Osteocyte (in vitro differentiated cells): Measurements from ENCODE around the gene AANAT. TPM values are rescaled to one million over a fixed set of nuclear protein-coding genes. Genes with fewer than 3 reads are reported as not detected.
A peak's percentile ranks its signal among the peaks of the same experiment; 100 is the strongest.

Experiments used
- DNase-seq: peaks from one replicate; pipeline ENCODE4 v3.0.0; 2021; ENCODE audit warnings: mixed read lengths; ENCODE audit not compliant: unreplicated experiment; ENCODE audit errors: extremely low spot score
- H3K27ac Mint-ChIP-seq: one replicate; pipeline ENCODE4 v1.8.0; 2021; ENCODE audit warnings: mild to moderate bottlenecking, mixed read lengths; ENCODE audit not compliant: unreplicated experiment
- H3K27me3 Mint-ChIP-seq: one replicate; pipeline ENCODE4 v1.8.0; 2021; ENCODE audit warnings: mixed read lengths; ENCODE audit not compliant: unreplicated experiment
- H3K36me3 Mint-ChIP-seq: one replicate; pipeline ENCODE4 v1.8.0; 2021; ENCODE audit warnings: mixed read lengths; ENCODE audit not compliant: unreplicated experiment
- H3K4me1 Mint-ChIP-seq: one replicate; pipeline ENCODE4 v1.8.0; 2021; ENCODE audit warnings: mixed read lengths; ENCODE audit not compliant: unreplicated experiment
- H3K4me3 Mint-ChIP-seq: one replicate; pipeline ENCODE4 v1.8.0; 2021; ENCODE audit warnings: mild to moderate bottlenecking, moderate library complexity, mixed read lengths; ENCODE audit not compliant: unreplicated experiment
- H3K9me3 Mint-ChIP-seq: one replicate; pipeline ENCODE4 v1.8.0; 2021; ENCODE audit warnings: mixed read lengths; ENCODE audit not compliant: unreplicated experiment
- CTCF ChIP-seq: fragments of 200-600 bp; sonication (generic); IDR thresholded peaks from 2 replicates; pipeline ENCODE4 v1.5.0; 2021; ENCODE audit warnings: antibody characterized with exemption, mild to moderate bottlenecking, moderate library complexity
- total RNA-seq: library from RNA; stranded (reverse); gene quantifications from 2 replicates; pipeline ENCODE4 v1.2.1, GENCODE V29; 2021

The AANAT gene
- total RNA-seq, 1 donor from 2014 or later = not detected

GRCh38 chr17:76452660-76453430 is 14.6 kb upstream of the AANAT start, which contains the start of gene UBE2O:
TSS of gene UBE2O (minus strand) at chr17:76453152. CDS start at chr17:76453141, 11 bp downstream.
- peak within 1 kb of the TSS; percentile 83 for H3K4me3 Mint-ChIP-seq
- H3K9me3 Mint-ChIP-seq = no peaks in the 10 kb centered on the region
- H3K4me1 Mint-ChIP-seq = peaks cover 33% of the 10 kb centered on the region
- DNase-seq = peak; percentile 96
- no peaks in the 10 kb centered on the region for H3K36me3 Mint-ChIP-seq
- H3K27me3 Mint-ChIP-seq = no peaks in the 10 kb centered on the region
- TF ChIP-seq CTCF = peak; percentile 60
- H3K27ac Mint-ChIP-seq = peak within 1 kb of the TSS; percentile 81

GRCh38 chr17:76453431-76453743 is 14.0 kb upstream of the AANAT start:
- Mint-ChIP-seq H3K27ac (peak overlapping the region; percentile 81), H3K27me3 (no peaks in the 10 kb centered on the region), H3K9me3 (no peaks in the 10 kb centered on the region), H3K36me3 (no peaks in the 10 kb centered on the region), H3K4me1 (peaks cover 28% of the 10 kb centered on the region), H3K4me3 (peak overlapping the region; percentile 59)
- DNase-seq = no peak
- TF ChIP-seq CTCF = no peak

GRCh38 chr17:76458580-76459490 is 8.6 kb upstream of the AANAT start:
- TF ChIP-seq CTCF = peak; percentile 58
- no peaks in the 10 kb centered on the region for H3K9me3 Mint-ChIP-seq
- H3K27ac Mint-ChIP-seq = no peak overlapping the region
- H3K36me3 Mint-ChIP-seq = no peaks in the 10 kb centered on the region
- H3K4me3 Mint-ChIP-seq = no peak overlapping the region
- DNase-seq = no peak
- no peaks in the 10 kb centered on the region for H3K4me1 Mint-ChIP-seq
- no peaks in the 10 kb centered on the region for H3K27me3 Mint-ChIP-seq

DNA sequence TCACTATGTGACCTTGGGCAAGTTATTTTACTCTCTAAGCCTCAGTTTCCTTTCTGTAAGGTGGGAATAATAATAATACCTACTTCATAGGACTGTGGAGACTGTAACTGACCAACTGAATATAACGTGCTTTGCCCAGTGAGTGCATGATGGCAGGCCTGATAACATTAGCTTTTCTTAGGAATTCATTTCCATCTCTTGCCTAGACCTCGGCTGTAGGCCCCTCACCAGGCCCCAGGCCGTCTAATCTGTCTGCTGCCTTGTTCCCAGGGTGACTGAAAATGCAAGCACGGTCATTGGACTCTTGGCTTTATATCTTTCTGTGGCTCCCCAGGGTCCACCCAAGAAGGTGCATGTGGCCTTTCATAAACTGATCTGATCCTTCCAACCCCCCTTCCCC is 7.7 kb upstream of the AANAT start:
- Mint-ChIP-seq H3K4me3 (no peak overlapping the region), H3K4me1 (no peaks in the 10 kb centered on the region), H3K36me3 (no peaks in the 10 kb centered on the region), H3K9me3 (no peaks in the 10 kb centered on the region), H3K27me3 (no peaks in the 10 kb centered on the region), H3K27ac (no peak overlapping the region)
- DNase-seq = no peak
- TF ChIP-seq CTCF = no peak
